ENCODE measurements around the gene CDH13.

DNA sequence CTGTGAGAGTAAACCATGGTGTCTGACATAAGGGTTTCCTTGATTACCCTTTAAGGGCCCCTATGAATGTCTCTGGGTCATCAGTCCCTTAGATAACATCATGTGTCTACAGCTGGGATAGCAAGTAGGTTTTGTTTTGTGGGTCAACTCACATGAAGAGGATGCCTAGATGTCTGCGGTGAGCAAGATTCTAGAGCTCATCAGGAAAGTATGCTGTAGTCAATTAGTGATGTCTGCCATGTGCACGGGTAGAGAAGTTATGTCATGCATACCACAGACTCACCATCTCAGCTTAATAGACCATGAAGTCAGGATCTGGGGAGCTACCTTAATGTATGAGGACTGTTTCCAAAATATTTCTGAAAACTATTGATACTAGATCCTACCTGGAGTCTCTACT, 57.5 kb downstream of the CDH13 start:
- no peak for TF ChIP-seq CTCF (IDR thresholded peaks at IDR 0.05)
- no peak for TF ChIP-seq POLR2A (IDR thresholded peaks at IDR 0.05)

Measured in adrenal gland (tissue), 5 donors.